Measurements from ENCODE around the gene GRIN3A.

Gene GRIN3A

GRCh38 chr9:101738566-101739183 is at the start of gene GRIN3A:
TSS of gene GRIN3A (minus strand) at chr9:101738647. CDS start at chr9:101737979, 668 bp downstream.
- ChIA-PET CTCF (no interaction called here), POLR2A (no interaction called here)
- peak; percentile 21 for TF ChIP-seq CTCF (IDR thresholded peaks at IDR 0.05; ENCODE audit: control extremely low read depth, extremely low read depth, low read depth, missing control alignments)
- peak; percentile 12 for DNase-seq (ENCODE audit: extremely low spot score)

- no peak for TF ChIP-seq CTCF (IDR thresholded peaks at IDR 0.05; ENCODE audit: control extremely low read depth, extremely low read depth, low read depth, missing control alignments)
- ChIA-PET CTCF (interaction anchor here (1.7 kb wide), 1 partner anchor 13 kb away, joined by 4 read pairs; no protein-coding TSS in a partner anchor), POLR2A (no interaction called here)
- no peak for DNase-seq (ENCODE audit: extremely low spot score)
Observed at GRCh38 chr9:101787891-101788290, 49.4 kb upstream of the GRIN3A start.

- CTCF ChIA-PET, result no interaction called here
- POLR2A ChIA-PET, result no interaction called here
- TF ChIP-seq CTCF (IDR thresholded peaks at IDR 0.05; ENCODE audit: control extremely low read depth, extremely low read depth, low read depth, missing control alignments), result no peak
- DNase-seq (ENCODE audit: extremely low spot score), result no peak
Observed at GRCh38 chr9:101778332-101778731, 39.9 kb upstream of the GRIN3A start.

- TF ChIP-seq CTCF (IDR thresholded peaks at IDR 0.05; ENCODE audit: control extremely low read depth, extremely low read depth, low read depth, missing control alignments), result no peak
- POLR2A ChIA-PET, result no interaction called here
- CTCF ChIA-PET, result interaction anchor here (2.2 to 3.0 kb wide), 2 partner anchors 8 to 17 kb away, joined by 6 to 9 read pairs; no protein-coding TSS in a partner anchor
- DNase-seq (ENCODE audit: extremely low spot score), result no peak
Observed at GRCh38 chr9:101764472-101764871, 26.0 kb upstream of the GRIN3A start.

- CTCF ChIA-PET, result interaction anchor here (1.4 to 1.6 kb wide), 2 partner anchors 9 kb away, joined by 4 to 5 read pairs; no protein-coding TSS in a partner anchor
- POLR2A ChIA-PET, result no interaction called here
- TF ChIP-seq CTCF (IDR thresholded peaks at IDR 0.05; ENCODE audit: control extremely low read depth, extremely low read depth, low read depth, missing control alignments), result no peak
- no peak for DNase-seq (ENCODE audit: extremely low spot score)
Observed at GRCh38 chr9:101758304-101758930, 20.0 kb upstream of the GRIN3A start.

GRCh38 chr9:101753716-101754115 is 15.3 kb upstream of the GRIN3A start:
- POLR2A ChIA-PET, result no interaction called here
- no peak for DNase-seq (ENCODE audit: extremely low spot score)
- TF ChIP-seq CTCF (IDR thresholded peaks at IDR 0.05; ENCODE audit: control extremely low read depth, extremely low read depth, low read depth, missing control alignments), result no peak
- CTCF ChIA-PET, result no interaction called here

Data from GM10248 (cell line).